NB4 (cell line): ENCODE results near the gene SFXN1.

Source experiments
- MYC ChIP-seq: IDR thresholded peaks from 2 replicates; pipeline ENCODE4 v1.6.1; 2011; ENCODE audit warnings: low read depth, low read length
- POLR2A ChIP-seq: IDR thresholded peaks from 2 replicates; pipeline ENCODE4 v1.6.1; 2011; ENCODE audit warnings: mild to moderate bottlenecking; ENCODE audit not compliant: insufficient read length; ENCODE audit errors: extremely low read depth
- TF ChIP-seq, protein P1 (sequence below): IDR thresholded peaks from one replicate; pipeline ENCODE4 v1.5.1; 2012; ENCODE audit warnings: low read depth, low read length
- TF ChIP-seq, protein P2 (sequence below): IDR thresholded peaks from 2 replicates; pipeline ENCODE4 v1.6.1; 2011; ENCODE audit warnings: low read depth, low read length

DNA sequence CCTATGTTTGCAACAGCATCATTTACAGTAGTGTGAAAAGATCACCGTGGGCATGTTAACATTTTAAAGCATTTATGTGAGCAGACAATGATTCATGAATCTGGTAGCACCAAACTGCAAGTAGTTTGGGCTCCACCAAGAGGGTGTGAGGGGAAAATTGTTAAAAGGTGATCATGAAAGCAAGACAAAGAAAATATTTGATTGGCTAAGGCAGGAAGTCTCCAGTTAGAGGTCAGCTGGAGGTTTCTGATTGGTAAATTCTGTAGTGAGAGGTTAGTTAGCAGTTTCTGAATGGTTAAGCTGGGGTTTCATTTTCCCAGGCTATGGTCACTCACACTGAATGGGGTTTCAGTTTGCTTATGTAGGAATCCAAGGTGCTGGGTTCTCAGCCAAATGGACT lies 20.9 kb upstream of the SFXN1 start:
- TF ChIP-seq, protein P1, sequence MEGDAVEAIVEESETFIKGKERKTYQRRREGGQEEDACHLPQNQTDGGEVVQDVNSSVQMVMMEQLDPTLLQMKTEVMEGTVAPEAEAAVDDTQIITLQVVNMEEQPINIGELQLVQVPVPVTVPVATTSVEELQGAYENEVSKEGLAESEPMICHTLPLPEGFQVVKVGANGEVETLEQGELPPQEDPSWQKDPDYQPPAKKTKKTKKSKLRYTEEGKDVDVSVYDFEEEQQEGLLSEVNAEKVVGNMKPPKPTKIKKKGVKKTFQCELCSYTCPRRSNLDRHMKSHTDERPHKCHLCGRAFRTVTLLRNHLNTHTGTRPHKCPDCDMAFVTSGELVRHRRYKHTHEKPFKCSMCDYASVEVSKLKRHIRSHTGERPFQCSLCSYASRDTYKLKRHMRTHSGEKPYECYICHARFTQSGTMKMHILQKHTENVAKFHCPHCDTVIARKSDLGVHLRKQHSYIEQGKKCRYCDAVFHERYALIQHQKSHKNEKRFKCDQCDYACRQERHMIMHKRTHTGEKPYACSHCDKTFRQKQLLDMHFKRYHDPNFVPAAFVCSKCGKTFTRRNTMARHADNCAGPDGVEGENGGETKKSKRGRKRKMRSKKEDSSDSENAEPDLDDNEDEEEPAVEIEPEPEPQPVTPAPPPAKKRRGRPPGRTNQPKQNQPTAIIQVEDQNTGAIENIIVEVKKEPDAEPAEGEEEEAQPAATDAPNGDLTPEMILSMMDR = no peak
- TF ChIP-seq POLR2A (no peak), MYC (no peak)
- TF ChIP-seq, protein P2, sequence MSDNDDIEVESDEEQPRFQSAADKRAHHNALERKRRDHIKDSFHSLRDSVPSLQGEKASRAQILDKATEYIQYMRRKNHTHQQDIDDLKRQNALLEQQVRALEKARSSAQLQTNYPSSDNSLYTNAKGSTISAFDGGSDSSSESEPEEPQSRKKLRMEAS = no peak
